Body of pancreas (tissue), 4 donors: Measurements from ENCODE around the gene GUF1. TPM values are rescaled to one million over a fixed set of nuclear protein-coding genes. Genes with fewer than 3 reads are reported as not detected.

Experiments
- ATAC-seq: fragments of 150-250 bp; one replicate; pipeline ENCODE4 v1.9.1; 2016
- DNase-seq, 4 donors: peaks; one replicate each; pipeline ENCODE4 v3.0.0-alpha.2; 2019
- H3K27ac ChIP-seq, 4 donors: fragments of 200-600 bp; sonication (generic); 1 replicate in 3 of 4; 2 replicates in 1 of 4; pipeline versions ENCODE4 v1.5.1 to v1.6.1; 2016 to 2019; ENCODE audit warnings: mild to moderate bottlenecking in 1 of 4, mixed read lengths in 1 of 4, moderate library complexity in 1 of 4
- H3K27me3 ChIP-seq, 2 donors: fragments of 200-600 bp; sonication (generic); one replicate each; pipeline ENCODE4 v1.6.0; 2016; ENCODE audit warnings: mild to moderate bottlenecking in 1 of 2
- H3K36me3 ChIP-seq, 2 donors: fragments of 200-600 bp; sonication (generic); replicated peaks in 1 of 2; 2 replicates each; pipeline ENCODE4 v1.5.1; 2016; ENCODE audit warnings: low read depth in 2 of 2; ENCODE audit not compliant: insufficient read depth in 1 of 2
- H3K4me1 ChIP-seq: fragments of 200-600 bp; sonication (generic); one replicate; pipeline ENCODE4 v1.6.0; 2016
- H3K4me3 ChIP-seq, 2 donors: fragments of 200-600 bp; sonication (generic); 1 replicate in 1 of 2; 2 replicates in 1 of 2; pipeline ENCODE4 v1.5.1; 2016 to 2019
- H3K9me3 ChIP-seq, 3 donors: fragments of 200-600 bp; sonication (generic); 1 replicate in 2 of 3; 2 replicates in 1 of 3; pipeline ENCODE4 v1.5.1; 2016
- CTCF ChIP-seq, 7 experiments: fragments of 450-650 bp in 4 of 7; fragments of 200-600 bp in 3 of 7; sonication (generic) in 3 of 7; IDR thresholded peaks; one replicate each; pipeline ENCODE4 v1.5.1; 2016 to 2019; ENCODE audit warnings: antibody characterized with exemption in 7 of 7
- POLR2A ChIP-seq, 3 donors: fragments of 450-650 bp; IDR thresholded peaks; one replicate each; pipeline ENCODE4 v1.6.1; 2016; ENCODE audit warnings: antibody characterized with exemption in 3 of 3, mild to moderate bottlenecking in 2 of 3
- WGBS, 2 donors: methylation state at CpG; one replicate each; pipeline ENCODE4 v1.1.5; 2017; 5-methylcytosine and 5-hydroxymethylcytosine counted together
- intact Hi-C: fragments of 100-400 bp; cut with DNase I; formaldehyde crosslinking; loops from one replicate; pipeline ENCODE4 v1.15.1; 2023
- total RNA-seq, 2 donors: library from RNA; depleted of rRNA; stranded (reverse); fragments of >200 nt; gene quantifications; one replicate each; pipeline ENCODE4 v1.1.0, GENCODE V29; 2016

The GUF1 gene
- total RNA-seq, 2 donors from 2014 or later, result 7.5 to 23.1 TPM

DNA sequence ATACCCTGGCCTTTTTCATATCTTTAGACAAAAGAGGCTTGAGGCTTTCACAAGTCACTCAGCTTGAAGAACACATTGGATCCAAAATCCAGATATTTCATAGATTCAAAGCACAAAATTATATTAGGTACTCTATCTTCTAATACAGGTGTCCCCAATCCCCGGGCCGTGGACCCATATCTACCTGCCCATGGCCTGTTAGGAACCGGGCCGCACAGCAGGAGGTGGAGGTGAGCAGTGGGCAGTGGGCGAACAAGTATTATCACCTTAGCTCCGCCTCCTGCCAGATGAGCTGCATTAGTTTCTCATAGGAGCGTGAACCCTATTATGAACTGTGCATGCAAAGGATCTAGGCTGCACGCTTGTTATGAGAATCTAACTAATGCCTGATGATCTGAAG is 45.5 kb upstream of the GUF1 start:
- ATAC-seq, result no peak
- no peak for DNase-seq
- intact Hi-C loops, result no loop called here
- no peaks in the 10 kb centered on the region for H3K36me3 ChIP-seq
- H3K4me1 ChIP-seq, result no peaks in the 10 kb centered on the region
- 68 to 69% methylated on average over 8 of the region's 8 CpGs for WGBS, 2 donors
- H3K9me3 ChIP-seq, result no peaks in the 10 kb centered on the region
- H3K4me3 ChIP-seq, result no peak overlapping the region
- no peaks in the 10 kb centered on the region for H3K27me3 ChIP-seq
- TF ChIP-seq CTCF (IDR thresholded peaks at IDR 0.05) (no peak), POLR2A (IDR thresholded peaks at IDR 0.05) (no peak)
- no peak overlapping the region for H3K27ac ChIP-seq

- no peak for ATAC-seq
- Histone ChIP-seq H3K4me1 (no peaks in the 10 kb centered on the region), H3K27ac (no peak overlapping the region), H3K36me3 (no peaks in the 10 kb centered on the region), H3K27me3 (no peaks in the 10 kb centered on the region), H3K9me3 (peaks cover 0 to 2% (median 0%) of the 10 kb centered on the region in 3 donors), H3K4me3 (no peak overlapping the region)
- TF ChIP-seq CTCF (IDR thresholded peaks at IDR 0.05), result no peak
- TF ChIP-seq POLR2A (IDR thresholded peaks at IDR 0.05), result no peak
- DNase-seq, result no peak
- intact Hi-C loops, result no loop called here
- WGBS, 2 donors, result 66 to 76% methylated on average over 4 of the region's 4 CpGs
Observed at GRCh38 chr4:44638091-44638490, 40.1 kb upstream of the GUF1 start.

DNA sequence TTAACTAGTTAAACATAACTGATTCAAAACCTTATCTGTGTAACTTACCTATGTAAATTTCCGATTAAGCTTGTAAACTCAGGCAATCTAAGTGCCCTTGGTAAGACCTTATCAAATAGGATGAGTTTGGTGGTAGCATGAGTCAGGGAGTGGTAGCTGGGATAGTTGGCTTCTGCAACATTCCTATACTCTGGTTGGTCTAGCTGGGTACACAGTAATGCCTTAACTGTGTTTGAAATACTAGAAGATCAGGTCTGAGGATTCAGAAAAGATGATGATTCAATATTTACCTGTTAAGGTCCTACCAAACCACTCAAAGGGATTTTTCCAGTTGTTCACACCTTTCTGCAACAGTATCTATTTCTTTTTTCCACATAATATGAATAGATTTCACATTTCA is 32.1 kb upstream of the GUF1 start:
- Histone ChIP-seq H3K4me3 (no peak overlapping the region), H3K9me3 (peaks cover 0 to 12% (median 0%) of the 10 kb centered on the region in 3 donors), H3K4me1 (no peaks in the 10 kb centered on the region), H3K36me3 (no peaks in the 10 kb centered on the region), H3K27ac (no peak overlapping the region), H3K27me3 (no peaks in the 10 kb centered on the region)
- intact Hi-C loops, result no loop called here
- TF ChIP-seq CTCF (IDR thresholded peaks at IDR 0.05), result no peak
- TF ChIP-seq POLR2A (IDR thresholded peaks at IDR 0.05), result no peak
- WGBS, 2 donors, result 54 to 63% methylated on average over 1 of the region's 1 CpG
- no peak for ATAC-seq
- no peak for DNase-seq

DNA sequence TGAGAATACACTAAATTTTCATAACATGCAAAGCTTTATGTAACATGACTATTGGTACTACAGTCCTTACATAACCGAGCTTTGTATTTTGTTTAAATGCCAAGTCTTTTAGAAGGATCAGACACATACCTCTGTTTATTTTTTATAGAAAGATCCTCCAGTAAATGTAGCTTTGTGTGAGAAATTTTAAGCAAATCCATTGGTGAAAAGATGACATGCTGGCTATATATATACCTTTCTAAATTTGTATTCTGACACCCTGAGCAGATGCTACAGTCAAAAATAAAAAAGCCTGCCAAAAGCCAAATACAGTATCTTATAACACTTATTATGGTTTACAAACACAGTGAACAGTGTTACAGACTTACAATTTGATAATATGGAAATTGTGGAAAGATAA is 26.8 kb upstream of the GUF1 start, which contains the start of gene YIPF7:
Gene YIPF7, minus strand, starts transcription at position 201 of the 400 bp plus-strand sequence. CDS start 1,525 bp downstream, outside the sequence.
- Histone ChIP-seq H3K36me3 (no peaks in the 10 kb centered on the region), H3K9me3 (no peaks in the 10 kb centered on the region), H3K27me3 (no peaks in the 10 kb centered on the region), H3K27ac (no peak within 1 kb of the TSS), H3K4me3 (no peak within 1 kb of the TSS), H3K4me1 (no peaks in the 10 kb centered on the region)
- TF ChIP-seq CTCF (IDR thresholded peaks at IDR 0.05) (no peak), POLR2A (IDR thresholded peaks at IDR 0.05) (no peak)
- 63 to 65% methylated on average over 1 of the region's 1 CpG for WGBS, 2 donors
- intact Hi-C loops, result no loop called here
- no peak for DNase-seq
- ATAC-seq, result no peak

GRCh38 chr4:44652002-44652401 is 26.2 kb upstream of the GUF1 start:
- WGBS, 2 donors, result 59 to 61% methylated on average over 1 of the region's 1 CpG
- H3K27ac ChIP-seq, result no peak overlapping the region
- no peak overlapping the region for H3K4me3 ChIP-seq
- intact Hi-C loops, result no loop called here
- TF ChIP-seq CTCF (IDR thresholded peaks at IDR 0.05) (no peak), POLR2A (IDR thresholded peaks at IDR 0.05) (no peak)
- DNase-seq (no peak), ATAC-seq (no peak)
- no peaks in the 10 kb centered on the region for H3K27me3 ChIP-seq
- no peaks in the 10 kb centered on the region for H3K36me3 ChIP-seq
- no peaks in the 10 kb centered on the region for H3K9me3 ChIP-seq
- H3K4me1 ChIP-seq, result no peaks in the 10 kb centered on the region
